Endothelial cell of umbilical vein (primary cell): ENCODE measurements around the gene ADAP1. TPM values are rescaled to one million over a fixed set of nuclear protein-coding genes. Genes with fewer than 3 reads are reported as not detected.

ENCODE experiments used
- BruUV-seq: library from RNA; stranded (reverse); fragments of 400-500 nt; replicated peaks from 2 replicates; lab custom pipeline; 2021; lab: Mats Ljungman, UMichigan
- CTCF ChIA-PET: fragments of 300-600, 350-600 bp; sonication (Branson Sonifier 250); formaldehyde crosslinking; loops from one replicate; lab custom pipeline; 2021; ENCODE audit warnings: antibody characterized with exemption, inconsistent platforms; lab: Charles Lee
- POLR2A ChIA-PET: fragments of 300-600, 350-600 bp; sonication (Branson Sonifier 250); formaldehyde crosslinking; loops from one replicate; lab custom pipeline; 2021; ENCODE audit warnings: antibody characterized with exemption, inconsistent platforms; lab: Charles Lee
- DNase-seq: peaks from one replicate; pipeline ENCODE4 v3.0.0-alpha.2; 2011; ENCODE audit warnings: low read depth, low spot score
- FAIRE-seq: peaks from 2 replicates; lab custom pipeline; 2011; peaks lifted over from hg19 to GRCh38; lab: Jason Lieb, UNC
- H2AFZ ChIP-seq: 2 replicates; pipeline ENCODE4 v1.6.0; 2012; ENCODE audit warnings: low read depth, low read length, control low read depth, inconsistent platforms
- H3K27ac ChIP-seq: 2 replicates; pipeline ENCODE4 v1.5.1; 2011; ENCODE audit warnings: low read depth, mild to moderate bottlenecking, control low read depth, low read length, moderate library complexity; ENCODE audit not compliant: insufficient read depth
- H3K27me3 ChIP-seq, 2 experiments: 2 replicates each; pipeline versions ENCODE4 v1.6.0 to v1.6.1; 2011; ENCODE audit warnings: low read length in 2 of 2, mixed read lengths in 1 of 2; ENCODE audit not compliant: control insufficient read depth in 2 of 2, insufficient read depth in 2 of 2
- H3K36me3 ChIP-seq, 2 experiments: 2 replicates in 1 of 2; 3 replicates in 1 of 2; pipeline ENCODE4 v1.5.1; 2011; ENCODE audit warnings: low read length in 2 of 2, mild to moderate bottlenecking in 1 of 2, moderate library complexity in 1 of 2; ENCODE audit not compliant: control insufficient read depth in 2 of 2, insufficient read depth in 2 of 2; ENCODE audit errors: extremely low read depth in 1 of 2
- H3K4me1 ChIP-seq: 3 replicates; pipeline ENCODE4 v1.5.1; 2011; ENCODE audit warnings: mild to moderate bottlenecking, low read length; ENCODE audit not compliant: control insufficient read depth, insufficient read depth; ENCODE audit errors: extremely low read depth
- H3K4me2 ChIP-seq: 2 replicates; pipeline ENCODE4 v1.6.1; 2011; ENCODE audit warnings: low read length, control low read depth, mixed read lengths; ENCODE audit not compliant: insufficient read depth
- H3K4me3 ChIP-seq, 3 experiments: fragments of 200-600 bp in 1 of 3; sonication (generic), shearing (Covaris generic) in 1 of 3; replicated peaks in 1 of 3; 2 replicates each; pipeline ENCODE4 v1.5.1; 2011 to 2016; ENCODE audit warnings: control low read depth in 3 of 3, low read length in 3 of 3, mild to moderate bottlenecking in 2 of 3, inconsistent platforms in 1 of 3, low read depth in 1 of 3, moderate library complexity in 1 of 3; ENCODE audit not compliant: insufficient read depth in 1 of 3
- H3K79me2 ChIP-seq: 2 replicates; pipeline ENCODE4 v1.6.0; 2012; ENCODE audit warnings: low read length, inconsistent platforms; ENCODE audit not compliant: control insufficient read depth, insufficient read depth
- H3K9ac ChIP-seq: replicated peaks from 2 replicates; pipeline ENCODE3; 2011; ENCODE audit warnings: low read length, control low read depth; ENCODE audit not compliant: insufficient read depth; ENCODE audit errors: extremely low read depth
- H3K9me1 ChIP-seq: replicated peaks from 3 replicates; pipeline ENCODE4 v1.6.0; 2011; ENCODE audit warnings: mild to moderate bottlenecking, low read length; ENCODE audit not compliant: control insufficient read depth, insufficient read depth; ENCODE audit errors: extremely low read depth
- H3K9me3 ChIP-seq: replicated peaks from 2 replicates; pipeline ENCODE4 v1.5.1; 2012; ENCODE audit warnings: low read length, inconsistent platforms; ENCODE audit not compliant: control insufficient read depth, insufficient read depth
- H4K20me1 ChIP-seq: replicated peaks from 2 replicates; pipeline ENCODE3; 2011; ENCODE audit warnings: mild to moderate bottlenecking, low read length; ENCODE audit not compliant: control insufficient read depth, insufficient read depth; ENCODE audit errors: extremely low read depth
- CTCF ChIP-seq, 2 donors: IDR thresholded peaks; 1 replicate in 1 of 2; 2 replicates in 1 of 2; pipeline ENCODE4 v1.5.1; 2011; ENCODE audit warnings: low read length in 2 of 2, mild to moderate bottlenecking in 2 of 2, moderate library complexity in 2 of 2, control low read depth in 1 of 2, inconsistent platforms in 1 of 2, low read depth in 1 of 2; ENCODE audit not compliant: insufficient read depth in 1 of 2; ENCODE audit errors: extremely low read depth in 1 of 2
- EZH2 ChIP-seq: IDR thresholded peaks from 2 replicates; pipeline ENCODE4 v1.6.1; 2012; ENCODE audit warnings: borderline replicate concordance, low read depth, mild to moderate bottlenecking, moderate library complexity, low read length, inconsistent platforms; ENCODE audit not compliant: severe bottlenecking
- FOS ChIP-seq: IDR thresholded peaks from 2 replicates; pipeline ENCODE4 v1.6.1; 2011; ENCODE audit warnings: mild to moderate bottlenecking, low read length, moderate library complexity, borderline replicate concordance; ENCODE audit not compliant: insufficient read depth
- GATA2 ChIP-seq: IDR thresholded peaks from 2 replicates; pipeline ENCODE4 v1.7.0; 2011; ENCODE audit warnings: low read depth, mild to moderate bottlenecking, moderate library complexity, mixed read lengths, low read length; ENCODE audit not compliant: insufficient read length, insufficient read depth
- JUN ChIP-seq: IDR thresholded peaks from 2 replicates; pipeline ENCODE4 v1.6.1; 2011; ENCODE audit warnings: borderline replicate concordance, low read depth; ENCODE audit not compliant: insufficient read length, insufficient read depth
- MAX ChIP-seq: IDR thresholded peaks from 2 replicates; pipeline ENCODE4 v1.6.1; 2011; ENCODE audit not compliant: insufficient read depth, insufficient read length
- MYC ChIP-seq: IDR thresholded peaks from one replicate; pipeline ENCODE4 v1.6.1; 2011; ENCODE audit warnings: mild to moderate bottlenecking, low read depth, low read length
- POLR2A ChIP-seq: IDR thresholded peaks from 2 replicates; pipeline ENCODE4 v1.6.1; 2012; ENCODE audit warnings: low read depth, mild to moderate bottlenecking, control low read depth, low read length
- POLR2AphosphoS5 ChIP-seq: IDR thresholded peaks from 2 replicates; pipeline ENCODE4 v1.6.1; 2012; ENCODE audit warnings: low read depth, mild to moderate bottlenecking, control low read depth, low read length, moderate library complexity; ENCODE audit not compliant: insufficient read depth
- dilution Hi-C: fragments of 300-500 bp; cut with MboI; formaldehyde crosslinking; loops from one replicate; pipeline ENCODE4 v1.15.0; 2019; ENCODE audit warnings: low sequenced_read_pairs; ENCODE audit not compliant: extremely low pct_ligation_motif_present
- intact Hi-C: fragments of 100-400 bp; cut with micrococcal nuclease; formaldehyde crosslinking; loops from one replicate; pipeline ENCODE4 v1.10.0; 2022
- polyA plus RNA-seq, 4 experiments: library from polyadenylated mRNA; depleted of rRNA in 3 of 4; stranded (reverse) in 3 of 4; unstranded in 1 of 4; fragments of >200 nt; gene quantifications; 2 replicates each; pipeline versions ENCODE4 v1.2.1 to v1.2.3, GENCODE V29; 2011 to 2012; ENCODE audit warnings: missing spikeins in 1 of 4
- total RNA-seq: library from RNA; stranded (reverse); gene quantifications from 2 replicates; pipeline ENCODE4 v1.2.3, GENCODE V29; 2021

ADAP1 gene
- total and polyA plus RNA-seq, 2 donors (not counting 3 experiments of a cell fraction or from before 2014, with no cell fraction given) = 0.49 to 0.58 TPM

GRCh38 chr7:880450-880849 is 74.0 kb downstream of the ADAP1 start:
- peaks cover 0 to 2% of the 10 kb centered on the region in 2 experiments for H3K36me3 ChIP-seq
- ChIA-PET CTCF (no interaction called here), POLR2A (no interaction called here)
- H3K4me2 ChIP-seq = no peak overlapping the region
- no peaks in the 10 kb centered on the region for H3K9me1 ChIP-seq
- H3K79me2 ChIP-seq = peaks cover 82% of the 10 kb centered on the region
- H2AFZ ChIP-seq = no peak overlapping the region
- DNase-seq = no peak
- intact Hi-C loops = no loop called here
- no peaks in the 10 kb centered on the region for H4K20me1 ChIP-seq
- dilution Hi-C loops = no loop called here
- H3K4me1 ChIP-seq = peaks cover 6% of the 10 kb centered on the region
- H3K27me3 ChIP-seq = no peaks in the 10 kb centered on the region
- H3K9me3 ChIP-seq = no peaks in the 10 kb centered on the region
- no peak overlapping the region for H3K9ac ChIP-seq
- no peak for FAIRE-seq
- no peak overlapping the region for H3K27ac ChIP-seq
- no peak for TF ChIP-seq JUN
- no peak for TF ChIP-seq MAX
- no peak for TF ChIP-seq CTCF (IDR thresholded peaks at IDR 0.05; ENCODE audit: extremely low read depth in 1 of 2, insufficient read depth in 1 of 2, low read depth in 1 of 2, low read length in 2 of 2)
- TF ChIP-seq GATA2 = no peak
- TF ChIP-seq FOS = no peak
- TF ChIP-seq POLR2A = no peak
- TF ChIP-seq EZH2 = no peak
- no peak for TF ChIP-seq MYC
- TF ChIP-seq POLR2AphosphoS5 = no peak
- no TSS peak for BruUV-seq
- no peak overlapping the region for H3K4me3 ChIP-seq
